ENCODE measurements around the gene TUBB1.
A peak's percentile ranks its signal among the peaks of the same experiment; 100 is the strongest.

Gene TUBB1

GRCh38 chr20:58990651-58991445, 28.4 kb upstream of the TUBB1 start:
- DNase-seq = no peak

- no peak for DNase-seq
These were observed 27.5 kb upstream of the TUBB1 start for GRCh38 chr20:58991715-58992114.

GRCh38 chr20:58992911-58993310, 26.3 kb upstream of the TUBB1 start:
- DNase-seq = no peak

- no peak for DNase-seq
These were observed 25.6 kb upstream of the TUBB1 start for GRCh38 chr20:58993332-58994248.

- DNase-seq = no peak
These were observed 24.7 kb upstream of the TUBB1 start for GRCh38 chr20:58994390-58995159.

GRCh38 chr20:58995461-58996225, 23.6 kb upstream of the TUBB1 start:
- DNase-seq = no peak

GRCh38 chr20:58996226-58996611, 23.0 kb upstream of the TUBB1 start:
- DNase-seq = no peak

GRCh38 chr20:58997141-58997770, 22.0 kb upstream of the TUBB1 start:
- no peak for DNase-seq

GRCh38 chr20:58998656-58999055, 20.6 kb upstream of the TUBB1 start:
- no peak for DNase-seq

- no peak for DNase-seq
These were observed 18.9 kb upstream of the TUBB1 start for GRCh38 chr20:59000326-59000725.

- DNase-seq = no peak
These were observed 18.2 kb upstream of the TUBB1 start for GRCh38 chr20:59001068-59001448.

GRCh38 chr20:59001449-59002171, 17.6 kb upstream of the TUBB1 start:
- DNase-seq = no peak

- DNase-seq = no peak
These were observed 16.8 kb upstream of the TUBB1 start for GRCh38 chr20:59002388-59002787.

GRCh38 chr20:59002874-59003399, 16.3 kb upstream of the TUBB1 start:
- no peak for DNase-seq

GRCh38 chr20:59003836-59004492, 15.3 kb upstream of the TUBB1 start:
- no peak for DNase-seq

GRCh38 chr20:59004493-59004762, 14.8 kb upstream of the TUBB1 start:
- DNase-seq = peak; percentile 63

- peak; percentile 47 for DNase-seq
These were observed 14.3 kb upstream of the TUBB1 start for GRCh38 chr20:59004763-59005522.

GRCh38 chr20:59005523-59006166, 13.6 kb upstream of the TUBB1 start:
- DNase-seq = no peak

- DNase-seq = no peak
These were observed 12.9 kb upstream of the TUBB1 start for GRCh38 chr20:59006167-59006863.
